H9 (cell line): ENCODE data around the gene FN3KRP. TPM values are rescaled to one million over a fixed set of nuclear protein-coding genes. Genes with fewer than 3 reads are reported as not detected.

Source experiments
- DNase-seq: peaks from one replicate; pipeline ENCODE4 v3.0.0-alpha.2; 2017
- H2AFZ ChIP-seq: one replicate; pipeline ENCODE4 v1.6.1; 2013; ENCODE audit warnings: mild to moderate bottlenecking, low read length, control low read depth, moderate library complexity
- H2AK5ac ChIP-seq: 2 replicates; pipeline ENCODE4 v1.6.1; 2013; ENCODE audit warnings: low read length, control low read depth, mixed read lengths; ENCODE audit not compliant: insufficient read length
- H2BK120ac ChIP-seq: one replicate; pipeline ENCODE4 v1.6.1; 2013; ENCODE audit warnings: low read depth, mild to moderate bottlenecking, low read length, control low read depth, inconsistent platforms; ENCODE audit not compliant: poor library complexity, severe bottlenecking
- H2BK12ac ChIP-seq: 2 replicates; pipeline ENCODE4 v1.6.1; 2013; ENCODE audit warnings: low read length, control low read depth, mixed read lengths, low read depth; ENCODE audit not compliant: insufficient read length
- H2BK15ac ChIP-seq: 2 replicates; pipeline ENCODE4 v1.6.1; 2013; ENCODE audit warnings: low read depth, low read length, control low read depth
- H2BK20ac ChIP-seq: one replicate; pipeline ENCODE4 v1.6.1; 2013; ENCODE audit warnings: low read depth, mild to moderate bottlenecking, low read length, control low read depth, inconsistent platforms; ENCODE audit not compliant: poor library complexity, severe bottlenecking
- H2BK5ac ChIP-seq: 2 replicates; pipeline ENCODE4 v1.6.1; 2013; ENCODE audit warnings: low read length, control low read depth, mixed read lengths; ENCODE audit not compliant: insufficient read length
- H3K14ac ChIP-seq: 2 replicates; pipeline ENCODE4 v1.6.1; 2013; ENCODE audit warnings: low read length, control low read depth; ENCODE audit not compliant: insufficient read depth
- H3K18ac ChIP-seq: 2 replicates; pipeline ENCODE4 v1.6.1; 2013; ENCODE audit warnings: low read depth, mild to moderate bottlenecking, mixed read lengths, low read length, control low read depth; ENCODE audit not compliant: insufficient read length
- H3K23ac ChIP-seq: 2 replicates; pipeline ENCODE4 v1.6.1; 2013; ENCODE audit warnings: low read length, control low read depth, mixed read lengths, low read depth; ENCODE audit not compliant: insufficient read length
- H3K23me2 ChIP-seq: 2 replicates; pipeline ENCODE4 v1.6.1; 2013; ENCODE audit warnings: low read depth, mild to moderate bottlenecking, mixed read lengths, low read length, control low read depth; ENCODE audit not compliant: insufficient read length, poor library complexity, severe bottlenecking
- H3K27ac ChIP-seq: 2 replicates; pipeline ENCODE4 v1.5.1; 2013; ENCODE audit warnings: low read length, control low read depth, mixed read lengths, low read depth; ENCODE audit not compliant: insufficient read length
- H3K27me3 ChIP-seq: 2 replicates; pipeline ENCODE4 v1.6.1; 2013; ENCODE audit warnings: low read length, control low read depth, inconsistent platforms; ENCODE audit not compliant: insufficient read depth
- H3K4ac ChIP-seq: 2 replicates; pipeline ENCODE4 v1.6.1; 2013; ENCODE audit warnings: low read depth, mild to moderate bottlenecking, control low read depth, inconsistent platforms, low read length, moderate library complexity
- H3K4me1 ChIP-seq: 2 replicates; pipeline ENCODE4 v1.6.1; 2013; ENCODE audit warnings: low read length, control low read depth, inconsistent platforms; ENCODE audit not compliant: insufficient read depth
- H3K4me2 ChIP-seq: 2 replicates; pipeline ENCODE4 v1.6.1; 2013; ENCODE audit warnings: low read length, control low read depth, mixed read lengths; ENCODE audit not compliant: insufficient read length, insufficient read depth
- H3K56ac ChIP-seq: 2 replicates; pipeline ENCODE4 v1.6.1; 2013; ENCODE audit warnings: low read depth, mild to moderate bottlenecking, mixed read lengths, low read length, control low read depth; ENCODE audit not compliant: insufficient read length
- H3K79me1 ChIP-seq: 2 replicates; pipeline ENCODE4 v1.6.1; 2013; ENCODE audit warnings: low read depth, mild to moderate bottlenecking, moderate library complexity, low read length, control low read depth, inconsistent platforms; ENCODE audit not compliant: insufficient read depth, poor library complexity, severe bottlenecking
- H3K79me2 ChIP-seq: 2 replicates; pipeline ENCODE4 v1.6.1; 2013; ENCODE audit warnings: low read length, control low read depth, inconsistent platforms; ENCODE audit not compliant: insufficient read depth
- H3K9ac ChIP-seq: 2 replicates; pipeline ENCODE4 v1.6.1; 2013; ENCODE audit warnings: low read length, control low read depth, mixed read lengths; ENCODE audit not compliant: insufficient read length; ENCODE audit errors: extremely low read depth
- H3K9me3 ChIP-seq: one replicate; pipeline ENCODE4 v1.6.1; 2013; ENCODE audit warnings: low read depth, low read length, inconsistent platforms; ENCODE audit not compliant: control insufficient read depth
- H3T11ph ChIP-seq: one replicate; pipeline ENCODE4 v1.6.1; 2013; ENCODE audit warnings: mild to moderate bottlenecking, low read length, control low read depth, inconsistent platforms
- H4K20me1 ChIP-seq: one replicate; pipeline ENCODE4 v1.6.1; 2013; ENCODE audit not compliant: control insufficient read depth, insufficient read length, insufficient read depth
- H4K5ac ChIP-seq: 2 replicates; pipeline ENCODE4 v1.6.1; 2013; ENCODE audit warnings: low read depth, mild to moderate bottlenecking, mixed read lengths, low read length, control low read depth; ENCODE audit not compliant: insufficient read length
- H4K8ac ChIP-seq: replicated peaks from 2 replicates; pipeline ENCODE4 v1.6.1; 2013; ENCODE audit warnings: low read length, control low read depth, mixed read lengths, low read depth; ENCODE audit not compliant: insufficient read length
- H4K91ac ChIP-seq: 2 replicates; pipeline ENCODE4 v1.6.1; 2013; ENCODE audit warnings: low read depth, mild to moderate bottlenecking, moderate library complexity, mixed read lengths, low read length, control low read depth; ENCODE audit not compliant: insufficient read length
- H3K27ac Mint-ChIP-seq, 3 experiments: 2 replicates in 2 of 3; 3 replicates in 1 of 3; pipeline ENCODE4 v1.8.0; 2020 to 2021; ENCODE audit warnings: mixed read lengths in 3 of 3, mild to moderate bottlenecking in 1 of 3, moderate library complexity in 1 of 3
- H3K27me3 Mint-ChIP-seq: 2 replicates; pipeline ENCODE4 v1.8.0; 2021; ENCODE audit warnings: low read depth, mild to moderate bottlenecking, moderate library complexity, mixed read lengths
- H3K36me3 Mint-ChIP-seq, 3 experiments: 2 replicates in 2 of 3; 3 replicates in 1 of 3; pipeline ENCODE4 v1.8.0; 2020 to 2021; ENCODE audit warnings: low read depth in 3 of 3, mixed read lengths in 3 of 3; ENCODE audit not compliant: insufficient read depth in 1 of 3
- H3K4me1 Mint-ChIP-seq, 2 experiments: 2 replicates each; pipeline ENCODE4 v1.8.0; 2020; ENCODE audit warnings: mixed read lengths in 2 of 2
- H3K4me3 Mint-ChIP-seq, 2 experiments: 2 replicates in 1 of 2; 3 replicates in 1 of 2; pipeline ENCODE4 v1.8.0; 2020 to 2021; ENCODE audit warnings: mild to moderate bottlenecking in 2 of 2, mixed read lengths in 2 of 2, moderate library complexity in 1 of 2
- H3K9me3 Mint-ChIP-seq, 2 experiments: 2 replicates in 1 of 2; 3 replicates in 1 of 2; pipeline ENCODE4 v1.8.0; 2020; ENCODE audit warnings: mild to moderate bottlenecking in 2 of 2, mixed read lengths in 2 of 2, moderate library complexity in 1 of 2
- WGBS: extraction: QIAGEN DNeasy Blood & Tissue Kit; methylation state at CpG from one replicate; pipeline ENCODE4 v1.1.7; 2013; ENCODE audit warnings: missing lambda C conversion rate, low lambda C conversion rate, mixed read lengths; ENCODE audit not compliant: insufficient read length; ENCODE audit errors: extremely low coverage; 5-methylcytosine and 5-hydroxymethylcytosine counted together
- total RNA-seq: library from RNA; stranded (reverse); gene quantifications from 2 replicates; pipeline ENCODE4 v1.2.1, GENCODE V29; 2021
- TF ChIP-seq, protein P1 (sequence below): fragments of 200-600 bp; sonication (generic); conservative IDR thresholded peaks from 3 replicates; pipeline ENCODE4 v1.8.0; 2021; ENCODE audit warnings: antibody characterized with exemption, mild to moderate bottlenecking

The FN3KRP gene
- total RNA-seq, 1 experiment from 2014 or later, result 32.9 TPM

DNA sequence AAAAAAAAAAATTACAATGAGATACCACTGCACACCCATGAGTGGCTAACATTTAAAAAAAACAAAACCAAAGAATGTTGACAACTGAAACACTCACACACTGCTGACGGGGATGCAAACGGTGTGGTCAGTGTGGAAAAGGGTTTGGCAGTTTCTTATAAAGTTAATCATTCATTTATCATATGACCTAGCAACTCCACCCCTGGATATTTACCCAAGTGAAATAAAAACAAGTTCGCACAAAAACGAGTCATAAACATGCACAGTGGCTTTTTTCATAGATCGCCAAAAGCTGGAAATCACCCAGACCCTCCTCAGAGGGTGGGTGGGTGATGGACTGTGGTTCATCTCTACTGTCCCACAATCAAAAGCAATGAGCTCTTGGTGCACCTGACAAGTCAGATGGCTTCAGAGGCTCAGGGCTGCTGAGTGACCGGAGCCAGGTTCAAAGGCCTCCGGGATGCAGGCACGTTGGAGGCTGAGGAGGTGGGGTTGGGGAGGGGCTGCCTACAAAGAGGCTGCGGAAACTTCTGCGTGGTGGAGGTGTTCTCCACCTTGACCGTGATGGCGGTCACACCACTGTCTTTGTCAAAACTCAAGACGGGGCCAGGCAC, 32.2 kb upstream of the FN3KRP start:
- Histone ChIP-seq H3K4ac (no peak overlapping the region), H3K9ac (no peak overlapping the region), H2BK12ac (no peak overlapping the region), H3K4me2 (no peak overlapping the region), H3K23me2 (no peaks in the 10 kb centered on the region), H3K56ac (no peak overlapping the region), H4K8ac (no peak overlapping the region), H4K20me1 (no peaks in the 10 kb centered on the region), H3K27me3 (no peaks in the 10 kb centered on the region), H4K91ac (no peak overlapping the region), H3K79me1 (no peaks in the 10 kb centered on the region), H3K79me2 (no peaks in the 10 kb centered on the region; the same call in 1 of the 2 replicates), H3T11ph (no peak overlapping the region), H2AFZ (no peak overlapping the region), H3K27ac (no peak overlapping the region), H3K9me3 (no peaks in the 10 kb centered on the region), H2BK15ac (no peak overlapping the region), H2BK120ac (no peak overlapping the region), H2BK20ac (no peak overlapping the region), H3K14ac (no peak overlapping the region), H3K4me1 (no peaks in the 10 kb centered on the region), H2AK5ac (no peak overlapping the region), H4K5ac (no peak overlapping the region), H2BK5ac (no peak overlapping the region), H3K18ac (no peak overlapping the region), H3K23ac (no peak overlapping the region)
- WGBS, result no CpG with 5 or more reads among the region's 13 CpGs
- Mint-ChIP-seq H3K4me3 (no peak overlapping the region), H3K4me1 (no peaks in the 10 kb centered on the region), H3K27me3 (no peaks in the 10 kb centered on the region; the same call in none of the 2 replicates), H3K36me3 (peaks cover 0 to 3% (median 0%) of the 10 kb centered on the region in 3 experiments; a peak in 2 of 7 replicates), H3K9me3 (peaks cover 10 to 12% of the 10 kb centered on the region in 2 experiments), H3K27ac (peak overlapping the region in 1 of 3 experiments; percentile 65; a peak in 1 of 7 replicates)
- TF ChIP-seq, protein P1, sequence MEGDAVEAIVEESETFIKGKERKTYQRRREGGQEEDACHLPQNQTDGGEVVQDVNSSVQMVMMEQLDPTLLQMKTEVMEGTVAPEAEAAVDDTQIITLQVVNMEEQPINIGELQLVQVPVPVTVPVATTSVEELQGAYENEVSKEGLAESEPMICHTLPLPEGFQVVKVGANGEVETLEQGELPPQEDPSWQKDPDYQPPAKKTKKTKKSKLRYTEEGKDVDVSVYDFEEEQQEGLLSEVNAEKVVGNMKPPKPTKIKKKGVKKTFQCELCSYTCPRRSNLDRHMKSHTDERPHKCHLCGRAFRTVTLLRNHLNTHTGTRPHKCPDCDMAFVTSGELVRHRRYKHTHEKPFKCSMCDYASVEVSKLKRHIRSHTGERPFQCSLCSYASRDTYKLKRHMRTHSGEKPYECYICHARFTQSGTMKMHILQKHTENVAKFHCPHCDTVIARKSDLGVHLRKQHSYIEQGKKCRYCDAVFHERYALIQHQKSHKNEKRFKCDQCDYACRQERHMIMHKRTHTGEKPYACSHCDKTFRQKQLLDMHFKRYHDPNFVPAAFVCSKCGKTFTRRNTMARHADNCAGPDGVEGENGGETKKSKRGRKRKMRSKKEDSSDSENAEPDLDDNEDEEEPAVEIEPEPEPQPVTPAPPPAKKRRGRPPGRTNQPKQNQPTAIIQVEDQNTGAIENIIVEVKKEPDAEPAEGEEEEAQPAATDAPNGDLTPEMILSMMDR, result no peak
- DNase-seq, result no peak
